Sigmoid colon (tissue), 4 donors: ENCODE measurements around the gene NEURL1B.

Source experiments
- CTCF ChIP-seq, 4 experiments: fragments of 450-650 bp in 3 of 4; fragments of 200-600 bp in 1 of 4; IDR thresholded peaks; one replicate each; pipeline ENCODE4 v1.5.1; 2016 to 2019; ENCODE audit warnings: antibody characterized with exemption in 4 of 4, mild to moderate bottlenecking in 3 of 4, moderate library complexity in 2 of 4
- POLR2A ChIP-seq, 2 donors: fragments of 450-650 bp; IDR thresholded peaks; one replicate each; pipeline ENCODE4 v1.6.1; 2016; ENCODE audit warnings: antibody characterized with exemption in 2 of 2, mild to moderate bottlenecking in 2 of 2, moderate library complexity in 2 of 2
- POLR2AphosphoS5 ChIP-seq, 4 donors: sonication (generic); formaldehyde crosslinking; IDR thresholded peaks; one replicate each; pipeline ENCODE4 v1.6.1; 2017; ENCODE audit warnings: antibody characterized with exemption in 4 of 4

- TF ChIP-seq POLR2A (IDR thresholded peaks at IDR 0.05), result no peak
- TF ChIP-seq POLR2AphosphoS5 (IDR thresholded peaks at IDR 0.05), result no peak
- TF ChIP-seq CTCF (IDR thresholded peaks at IDR 0.05), result no peak
Observed at GRCh38 chr5:172647352-172648012, 6.4 kb downstream of the NEURL1B start.
